ENCODE measurements around the gene SSH3. TPM values are rescaled to one million over a fixed set of nuclear protein-coding genes. Genes with fewer than 3 reads are reported as not detected.

SSH3 gene
- total RNA-seq, 1 donor from 2014 or later: 35.0 TPM

GRCh38 chr11:67301313-67301921 is 1.9 kb upstream of the SSH3 start:
- H3K27me3 ChIP-seq (ENCODE audit: control insufficient read depth, insufficient read depth, low read length): no peaks in the 10 kb centered on the region
- FAIRE-seq (no peak), DNase-seq (ENCODE audit: low read depth) (no peak)
- no peak for TF ChIP-seq CTCF (IDR thresholded peaks at IDR 0.05; ENCODE audit: insufficient read depth, low read length, severe bottlenecking)
- H3K36me3 ChIP-seq (ENCODE audit: control insufficient read depth, insufficient read depth, low read length): peaks cover 24% of the 10 kb centered on the region
- no peak overlapping the region for H3K4me3 ChIP-seq (ENCODE audit: low read depth, low read length)

- Histone ChIP-seq H3K27me3 (ENCODE audit: control insufficient read depth, insufficient read depth, low read length) (no peaks in the 10 kb centered on the region), H3K36me3 (ENCODE audit: control insufficient read depth, insufficient read depth, low read length) (peaks cover 25% of the 10 kb centered on the region), H3K4me3 (ENCODE audit: low read depth, low read length) (peak overlapping the region; percentile 96)
- no peak for TF ChIP-seq CTCF (IDR thresholded peaks at IDR 0.05; ENCODE audit: insufficient read depth, low read length, severe bottlenecking)
- peak; percentile 71 for DNase-seq (ENCODE audit: low read depth)
- FAIRE-seq: no peak
These were observed 1.3 kb upstream of the SSH3 start for GRCh38 chr11:67301951-67302516.

GRCh38 chr11:67302571-67303131 is 679 bp upstream of the SSH3 start:
- FAIRE-seq (no peak), DNase-seq (ENCODE audit: low read depth) (peak; percentile 40)
- H3K36me3 ChIP-seq (ENCODE audit: control insufficient read depth, insufficient read depth, low read length): peaks cover 29% of the 10 kb centered on the region
- no peak for TF ChIP-seq CTCF (IDR thresholded peaks at IDR 0.05; ENCODE audit: insufficient read depth, low read length, severe bottlenecking)
- peak overlapping the region; percentile 96 for H3K4me3 ChIP-seq (ENCODE audit: low read depth, low read length)
- no peaks in the 10 kb centered on the region for H3K27me3 ChIP-seq (ENCODE audit: control insufficient read depth, insufficient read depth, low read length)

- no peaks in the 10 kb centered on the region for H3K27me3 ChIP-seq (ENCODE audit: control insufficient read depth, insufficient read depth, low read length)
- peak overlapping the region; percentile 96 for H3K4me3 ChIP-seq (ENCODE audit: low read depth, low read length)
- DNase-seq (ENCODE audit: low read depth): no peak
- FAIRE-seq: no peak
- TF ChIP-seq CTCF (IDR thresholded peaks at IDR 0.05; ENCODE audit: insufficient read depth, low read length, severe bottlenecking): no peak
- peaks cover 35% of the 10 kb centered on the region for H3K36me3 ChIP-seq (ENCODE audit: control insufficient read depth, insufficient read depth, low read length)
These were observed 593 bp downstream of the SSH3 start for GRCh38 chr11:67303835-67304411.

- no peak for FAIRE-seq
- Histone ChIP-seq H3K4me3 (ENCODE audit: low read depth, low read length) (peak overlapping the region; percentile 96), H3K36me3 (ENCODE audit: control insufficient read depth, insufficient read depth, low read length) (peaks cover 35% of the 10 kb centered on the region), H3K27me3 (ENCODE audit: control insufficient read depth, insufficient read depth, low read length) (no peaks in the 10 kb centered on the region)
- no peak for TF ChIP-seq CTCF (IDR thresholded peaks at IDR 0.05; ENCODE audit: insufficient read depth, low read length, severe bottlenecking)
- no peak for DNase-seq (ENCODE audit: low read depth)
These were observed 1.3 kb downstream of the SSH3 start for GRCh38 chr11:67304511-67305113.

Data from bronchial epithelial cell (primary cell).